ENCODE measurements around the gene TBCC.
"Not testable (repeated sequence)": the region's sequence is repeated elsewhere in the genome, so short reads cannot be mapped to it uniquely, and the experiment has no call there.

The TBCC gene

GRCh38 chr6:42769051-42769450, 23.1 kb upstream of the TBCC start:
- DNase-seq, result no peak

- DNase-seq, result no peak
These were observed 20.3 kb upstream of the TBCC start for GRCh38 chr6:42766163-42766670.

- DNase-seq, result no peak
These were observed 19.2 kb upstream of the TBCC start for GRCh38 chr6:42764911-42765648.

GRCh38 chr6:42762950-42763349, 17.0 kb upstream of the TBCC start:
- DNase-seq, result no peak

GRCh38 chr6:42762426-42762859, 16.5 kb upstream of the TBCC start:
- DNase-seq, result no peak

- DNase-seq, result no peak
These were observed 15.6 kb upstream of the TBCC start for GRCh38 chr6:42761287-42762067.

GRCh38 chr6:42758756-42759430, 13.0 kb upstream of the TBCC start:
- no peak for DNase-seq

- no peak for DNase-seq
These were observed 10.8 kb upstream of the TBCC start for GRCh38 chr6:42756722-42757121.

- no peak for DNase-seq
These were observed 8.9 kb upstream of the TBCC start for GRCh38 chr6:42754759-42755158.

- DNase-seq, result no peak
These were observed 5.2 kb upstream of the TBCC start for GRCh38 chr6:42751055-42751454.

GRCh38 chr6:42748203-42748898, 2.4 kb upstream of the TBCC start:
- DNase-seq, result no peak

- DNase-seq, result peak; percentile 91
These were observed 824 bp upstream of the TBCC start for GRCh38 chr6:42746463-42747391.

GRCh38 chr6:42745083-42745639, 742 bp downstream of the TBCC start:
- no peak for DNase-seq

GRCh38 chr6:42744351-42744893, 1.5 kb downstream of the TBCC start:
- no peak for DNase-seq

GRCh38 chr6:42742116-42742894, 3.6 kb downstream of the TBCC start:
- peak; percentile 50 for DNase-seq

GRCh38 chr6:42740725-42741124, 5.2 kb downstream of the TBCC start:
- no peak for DNase-seq

- no peak for DNase-seq
These were observed 9.9 kb downstream of the TBCC start for GRCh38 chr6:42735976-42736375.

GRCh38 chr6:42733867-42734481, 11.9 kb downstream of the TBCC start:
- not testable (repeated sequence) for DNase-seq

- DNase-seq, result no peak
These were observed 16.2 kb downstream of the TBCC start for GRCh38 chr6:42729731-42730130.

GRCh38 chr6:42727627-42728026, 18.3 kb downstream of the TBCC start:
- no peak for DNase-seq
